Stimulated activated CD4-positive, alpha-beta T cell treated with anti-CD3 and anti-CD28 coated beads, Interleukin-12 subunit alpha, Interleukin-12 subunit beta, amount 100 ng/mL, for 48 hours (primary cell): ENCODE results near the gene ATP6V0B.

Source experiments
- DNase-seq, 3 donors: peaks; one replicate each; pipeline ENCODE4 v3.0.0-alpha.2; 2020; ENCODE audit warnings: low read depth in 2 of 3, low spot score in 1 of 3

The ATP6V0B gene

DNA sequence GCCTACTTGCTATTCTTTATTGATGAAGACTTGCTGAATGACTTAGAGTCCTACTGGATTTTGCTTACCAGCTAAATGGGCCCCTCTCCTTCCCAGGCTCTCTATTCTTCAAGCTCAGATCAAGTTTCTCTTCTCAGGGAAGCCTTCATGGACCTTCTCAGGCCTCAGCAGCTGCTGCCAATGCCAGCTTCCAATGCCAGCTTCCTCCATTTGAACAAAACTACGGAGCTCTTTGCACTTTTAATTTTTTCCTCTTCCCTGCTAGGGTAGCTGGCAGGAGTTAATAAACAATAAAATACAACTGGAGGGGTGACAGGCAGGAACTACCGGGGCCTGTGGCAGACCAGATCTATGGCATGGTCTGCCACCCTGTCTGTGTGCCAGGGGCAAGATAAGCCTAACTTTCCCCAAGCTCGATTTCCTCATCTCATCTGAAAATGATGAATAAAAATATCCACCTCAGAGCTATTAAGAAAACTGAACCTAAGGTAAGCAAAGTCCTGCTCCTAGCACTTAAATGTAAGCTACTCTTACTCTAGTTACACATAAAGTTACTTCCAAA, 29.0 kb upstream of the ATP6V0B start:
- DNase-seq: no peak

DNA sequence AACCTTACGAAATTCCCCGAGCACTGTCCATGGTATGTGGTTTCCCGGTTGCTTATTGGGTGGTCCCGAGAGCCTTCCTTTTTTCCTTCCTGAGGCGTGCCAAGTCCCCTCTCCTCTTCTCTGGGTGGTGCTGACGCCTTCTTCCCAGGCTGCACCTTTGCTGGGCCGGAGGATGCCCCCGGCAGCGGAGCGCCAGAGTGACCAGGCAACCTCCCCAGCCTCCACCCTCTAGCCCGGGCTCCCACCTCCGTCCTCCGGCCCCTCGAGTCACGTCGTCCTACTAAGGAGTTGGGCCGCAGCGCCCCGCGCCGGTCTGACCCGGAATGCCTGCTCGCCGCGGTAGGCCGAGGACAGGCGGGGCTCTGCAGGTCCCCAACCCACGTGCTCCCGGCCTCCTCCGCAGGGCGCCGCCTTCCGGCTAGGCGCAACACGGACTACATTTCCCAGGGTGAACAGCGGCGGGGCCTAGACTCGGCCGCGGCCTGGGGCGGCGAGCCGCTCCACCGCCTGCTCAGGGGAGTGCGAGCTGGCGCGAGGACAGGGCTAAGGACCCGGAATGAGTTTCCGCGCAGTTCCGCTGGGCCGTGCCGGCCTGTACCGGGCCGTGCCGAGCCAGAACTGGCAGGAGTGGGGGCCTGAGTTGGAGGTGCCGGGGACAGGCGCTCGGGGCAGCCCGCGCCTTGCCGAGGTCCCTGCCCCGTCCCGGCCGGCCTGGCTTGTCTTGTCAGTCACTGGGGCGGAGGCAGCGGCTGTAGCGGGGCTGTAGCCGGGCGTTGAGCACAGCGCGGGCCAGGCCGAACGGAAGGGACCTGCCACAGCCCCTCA, 28.3 kb upstream of the ATP6V0B start, which contains the start of gene IPO13:
IPO13 (plus strand) TSS at position 715 of the 825 bp plus-strand sequence. CDS start 651 bp downstream, outside the sequence.
- DNase-seq: peak; percentile 93 to 94 (median 94)

DNA sequence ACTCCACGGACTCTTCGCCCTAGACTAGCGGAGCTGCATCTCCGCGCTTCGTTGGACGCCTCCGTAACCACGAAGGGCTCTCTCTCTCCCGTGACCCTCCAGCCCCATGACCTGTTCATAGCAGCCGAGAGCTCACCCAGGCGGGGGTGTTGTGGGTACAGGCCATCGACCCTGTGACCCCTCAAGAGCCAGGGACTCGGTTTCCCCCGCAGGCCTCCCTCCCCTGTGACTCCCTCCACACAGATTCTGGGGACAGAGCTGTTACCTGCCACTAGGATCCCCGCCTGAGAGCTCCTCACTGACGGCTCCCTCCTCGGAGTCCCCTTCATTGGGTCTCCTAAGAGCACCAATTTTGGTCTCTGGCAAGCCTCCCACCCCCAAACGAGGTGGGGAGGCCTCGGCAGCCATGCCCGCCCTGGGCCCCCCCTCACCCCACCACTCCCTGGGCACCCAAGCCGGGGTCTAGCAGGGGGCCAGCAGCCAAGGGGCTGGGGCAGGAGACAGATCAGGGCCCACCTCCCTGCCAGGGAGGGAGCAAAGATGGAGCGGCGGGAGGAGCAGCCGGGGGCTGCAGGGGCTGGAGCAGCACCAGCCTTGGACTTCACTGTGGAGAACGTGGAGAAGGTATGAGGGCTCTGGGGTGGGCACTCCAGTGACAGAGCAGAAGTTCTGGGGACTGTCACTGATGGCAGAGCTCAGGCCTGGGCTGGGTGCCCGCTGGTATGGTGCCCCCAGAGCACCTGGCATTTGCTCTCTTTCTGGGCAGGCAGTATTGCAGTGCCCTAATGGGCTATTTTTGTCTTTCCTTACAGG, 27.5 kb upstream of the ATP6V0B start:
- DNase-seq: no peak

DNA sequence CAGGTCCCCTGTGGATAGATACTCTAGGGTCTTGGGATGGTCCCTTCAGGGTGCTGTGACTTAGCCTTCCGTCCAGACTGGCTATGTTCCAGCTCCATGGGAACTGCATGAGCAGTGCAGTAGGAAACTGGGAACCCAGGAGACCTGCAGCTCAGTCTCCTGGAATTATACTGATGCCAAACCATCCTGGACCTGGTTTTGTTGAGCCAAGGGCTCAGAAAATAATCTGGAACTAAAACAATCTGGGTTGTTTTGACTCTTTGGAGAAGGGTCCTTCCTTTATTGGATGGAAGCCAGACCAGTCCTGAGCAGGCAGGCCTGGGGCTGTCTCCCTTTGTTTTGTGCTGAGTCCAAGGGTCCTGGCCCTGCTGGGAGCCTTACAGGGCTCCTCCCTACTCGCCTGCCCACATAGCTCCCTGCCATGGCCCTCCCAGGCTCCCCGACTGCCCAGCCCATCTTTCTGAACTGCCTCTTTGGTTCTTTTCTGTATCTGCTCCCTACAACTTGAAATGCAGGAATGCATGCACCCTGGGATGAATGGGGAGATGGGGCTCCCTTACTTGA, 26.8 kb upstream of the ATP6V0B start:
- no peak for DNase-seq

DNA sequence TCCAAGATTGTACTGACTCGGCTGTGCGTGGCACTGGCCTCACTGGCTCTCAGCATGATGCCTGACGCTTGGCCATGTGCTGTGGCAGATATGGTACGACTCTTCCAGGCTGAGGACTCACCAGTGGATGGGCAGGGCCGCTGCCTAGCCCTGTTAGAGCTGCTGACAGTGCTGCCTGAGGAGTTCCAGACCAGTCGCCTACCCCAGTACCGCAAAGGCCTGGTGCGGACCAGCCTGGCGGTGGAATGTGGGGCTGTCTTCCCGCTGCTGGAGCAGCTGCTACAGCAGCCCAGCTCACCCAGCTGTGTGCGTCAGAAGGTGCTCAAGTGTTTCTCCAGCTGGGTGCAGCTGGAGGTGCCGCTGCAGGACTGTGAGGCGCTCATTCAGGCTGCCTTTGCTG, 25.1 kb upstream of the ATP6V0B start:
- no peak for DNase-seq

GRCh38 chr1:43951021-43951985, 23.5 kb upstream of the ATP6V0B start:
- DNase-seq: no peak

DNA sequence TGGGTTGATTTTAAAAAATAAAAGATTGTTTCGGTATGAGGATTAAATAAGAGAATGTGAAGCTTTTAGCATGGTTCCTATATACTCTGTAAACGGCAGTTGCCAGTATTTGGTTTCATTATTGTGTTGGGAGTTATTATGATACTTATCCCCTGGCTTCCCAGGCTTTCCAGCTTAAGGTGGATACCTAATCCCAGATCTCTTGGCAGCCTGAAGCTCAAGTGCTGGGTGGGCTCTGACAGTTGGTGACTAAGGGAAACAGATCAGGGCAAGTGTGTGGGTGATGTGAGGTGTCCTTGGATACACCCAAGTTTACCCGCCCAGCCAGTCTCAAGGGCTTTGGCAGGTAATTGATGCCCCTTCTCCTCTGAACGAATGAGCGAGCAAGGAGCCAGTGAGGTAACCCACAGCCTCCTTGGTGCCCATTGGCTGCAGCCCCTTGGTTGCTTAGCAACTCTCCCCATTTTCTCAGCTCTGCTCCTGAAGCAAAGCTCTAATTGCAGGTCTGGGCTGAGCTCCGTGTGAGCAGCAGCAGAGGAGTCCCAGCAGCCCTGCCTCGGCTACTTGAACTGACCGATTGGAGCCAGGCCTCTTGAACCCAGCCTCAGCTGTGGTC, 21.9 kb upstream of the ATP6V0B start:
- DNase-seq: no peak

GRCh38 chr1:43953361-43953760, 21.4 kb upstream of the ATP6V0B start:
- no peak for DNase-seq

DNA sequence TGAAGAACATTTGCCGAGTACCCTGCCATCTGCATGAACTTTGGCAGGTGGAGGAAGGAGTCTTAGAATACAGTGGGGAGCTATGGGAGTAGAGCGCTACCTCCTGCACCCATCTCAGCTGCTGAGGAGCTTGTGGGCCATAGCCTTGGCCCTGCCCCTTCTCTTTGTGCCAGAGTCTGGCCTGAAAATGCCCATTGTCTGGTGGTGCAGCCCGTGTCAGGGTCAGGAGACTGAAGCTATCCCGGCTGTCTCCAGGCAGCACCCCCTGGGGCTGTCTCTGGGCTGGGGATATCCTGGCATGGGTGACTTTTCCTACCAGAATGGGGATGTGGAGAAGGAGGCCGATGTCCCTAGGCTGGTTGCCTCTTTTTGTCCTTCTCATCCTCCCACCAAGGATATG, 20.7 kb upstream of the ATP6V0B start:
- DNase-seq: no peak

- DNase-seq: no peak
Measured at GRCh38 chr1:43956234-43956633, 18.5 kb upstream of the ATP6V0B start.

DNA sequence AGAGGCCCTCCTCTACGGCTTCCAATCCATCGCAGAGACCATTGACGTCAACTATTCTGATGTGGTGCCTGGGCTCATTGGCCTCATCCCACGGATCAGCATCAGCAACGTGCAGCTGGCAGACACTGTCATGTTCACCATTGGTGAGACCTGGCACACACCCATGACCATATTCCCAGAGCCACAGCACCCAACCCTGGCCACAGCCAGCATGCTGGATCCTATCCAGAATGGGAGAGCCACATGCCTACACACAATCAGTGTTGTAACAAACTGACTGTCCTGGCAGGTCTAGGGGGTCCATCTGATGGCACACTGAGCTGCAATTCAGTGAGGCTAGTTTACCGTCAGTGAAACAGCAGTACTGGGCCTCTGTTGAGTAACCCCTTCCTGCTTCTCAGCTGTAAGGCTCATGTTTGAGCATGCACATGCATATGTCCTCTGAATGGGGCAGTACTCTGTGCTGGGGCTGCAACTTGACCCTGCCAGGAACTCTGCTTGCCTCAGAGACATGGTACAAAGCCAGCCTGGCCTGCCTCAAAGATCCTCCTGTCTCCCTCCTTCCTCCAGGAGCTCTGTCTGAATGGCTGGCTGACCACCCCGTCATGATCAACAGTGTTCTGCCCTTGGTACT, 17.2 kb upstream of the ATP6V0B start:
- DNase-seq: no peak

GRCh38 chr1:43958351-43959255, 16.2 kb upstream of the ATP6V0B start:
- DNase-seq: no peak

DNA sequence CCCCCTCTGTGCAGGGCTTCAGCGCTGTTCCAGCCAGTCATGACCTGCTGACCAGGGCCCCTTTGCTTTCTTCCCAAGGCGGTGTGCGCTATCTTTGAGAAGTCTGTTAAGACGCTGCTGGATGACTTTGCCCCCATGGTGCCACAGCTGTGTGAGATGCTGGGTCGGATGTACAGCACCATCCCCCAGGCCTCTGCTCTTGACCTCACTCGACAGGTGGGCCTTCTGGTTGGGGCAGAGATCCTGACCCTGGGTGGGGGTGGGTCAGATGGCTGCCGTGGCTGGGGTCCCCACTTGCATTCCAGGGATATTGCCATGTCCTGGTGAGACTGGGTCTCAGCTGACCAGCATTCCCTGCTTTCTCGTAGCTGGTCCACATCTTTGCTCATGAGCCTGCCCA, 14.0 kb upstream of the ATP6V0B start:
- no peak for DNase-seq

- no peak for DNase-seq
Measured at GRCh38 chr1:43961692-43962091, 13.1 kb upstream of the ATP6V0B start.

DNA sequence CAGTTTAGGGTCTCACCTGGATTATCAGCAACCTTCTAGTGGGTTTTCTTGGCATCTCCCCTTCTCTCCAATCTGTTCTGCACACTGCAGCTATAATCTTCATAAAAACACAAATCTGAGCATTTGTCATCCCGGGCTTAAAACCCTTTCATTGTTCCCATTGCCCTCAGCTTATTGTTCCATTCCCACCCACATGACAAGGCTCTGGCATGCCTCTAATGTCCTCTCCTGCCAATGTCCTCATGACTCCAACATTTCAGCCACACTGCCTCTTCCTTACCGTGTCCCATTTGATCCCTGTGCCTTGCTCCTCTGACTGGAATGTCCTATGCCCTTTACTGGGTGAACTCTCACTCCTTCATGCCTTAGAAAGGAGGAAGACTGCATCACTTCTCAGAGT, 12.4 kb upstream of the ATP6V0B start:
- no peak for DNase-seq

- no peak for DNase-seq
Measured at GRCh38 chr1:43963006-43963405, 11.8 kb upstream of the ATP6V0B start.

- no peak for DNase-seq
Measured at GRCh38 chr1:43963890-43964289, 10.9 kb upstream of the ATP6V0B start.

DNA sequence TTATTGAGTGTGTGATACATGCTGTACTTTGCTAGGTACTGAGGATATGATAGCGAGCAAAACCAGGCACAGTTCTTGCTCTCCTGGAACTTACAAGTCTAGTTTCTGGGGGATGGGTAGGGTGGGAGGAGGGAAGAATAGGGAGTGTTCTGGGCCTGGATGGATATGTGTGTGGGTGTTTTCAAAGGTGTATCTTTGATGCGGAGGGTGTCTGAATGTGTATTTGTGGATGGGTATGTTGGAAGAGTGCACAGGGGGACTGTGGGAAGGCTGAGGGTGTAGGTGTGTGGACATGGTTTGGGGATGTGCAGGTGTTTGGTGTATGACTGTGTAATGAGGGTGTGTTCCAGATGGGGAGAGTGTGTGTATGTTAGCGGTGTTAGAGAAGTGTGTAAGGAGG, 9.4 kb upstream of the ATP6V0B start:
- no peak for DNase-seq
